ENCODE data around the gene CPT1A.

The CPT1A gene

GRCh38 chr11:68735125-68735524 is 106.6 kb downstream of the CPT1A start:
- H3K9ac ChIP-seq (ENCODE audit: low read depth, low read length, poor library complexity, severe bottlenecking), result no peak overlapping the region
- H3K36me3 ChIP-seq (ENCODE audit: insufficient read depth, low read length), result no peaks in the 10 kb centered on the region
- TF ChIP-seq EZH2phosphoT487 (IDR thresholded peaks at IDR 0.05; ENCODE audit: borderline replicate concordance) (no peak), CTCF (conservative IDR thresholded peaks at IDR 0.05; ENCODE audit: low read length) (no peak)
- no peaks in the 10 kb centered on the region for H3F3A ChIP-seq (ENCODE audit: low read depth)
- no peak overlapping the region for H3K4me2 ChIP-seq (ENCODE audit: low read depth, low read length, poor library complexity, severe bottlenecking)
- H2AFZ ChIP-seq (ENCODE audit: low read length), result no peak overlapping the region
- H3K9me3 ChIP-seq (ENCODE audit: insufficient read depth, low read depth, low read length), result no peaks in the 10 kb centered on the region
- H4K20me1 ChIP-seq (ENCODE audit: insufficient read depth, low read length, poor library complexity, severe bottlenecking), result no peaks in the 10 kb centered on the region
- H3K4me3 ChIP-seq (ENCODE audit: low read length, poor library complexity, severe bottlenecking), result no peak overlapping the region
- no peaks in the 10 kb centered on the region for H3K79me2 ChIP-seq (ENCODE audit: insufficient read depth, low read length)
- H3K9me2 ChIP-seq (replicated peaks; ENCODE audit: low read depth, low read length), result no peaks in the 10 kb centered on the region
- H3K27me3 ChIP-seq (ENCODE audit: insufficient read depth, low read length, poor library complexity, severe bottlenecking), result no peaks in the 10 kb centered on the region
- H3K4me1 ChIP-seq (ENCODE audit: insufficient read depth, low read length, poor library complexity, severe bottlenecking), result no peaks in the 10 kb centered on the region

- Histone ChIP-seq H3K79me2 (ENCODE audit: insufficient read depth, low read length) (no peaks in the 10 kb centered on the region), H3K4me1 (ENCODE audit: insufficient read depth, low read length, poor library complexity, severe bottlenecking) (no peaks in the 10 kb centered on the region), H3K27me3 (ENCODE audit: insufficient read depth, low read length, poor library complexity, severe bottlenecking) (no peaks in the 10 kb centered on the region), H3K4me3 (ENCODE audit: low read length, poor library complexity, severe bottlenecking) (no peak overlapping the region), H3K9me3 (ENCODE audit: insufficient read depth, low read depth, low read length) (no peaks in the 10 kb centered on the region), H3F3A (ENCODE audit: low read depth) (no peaks in the 10 kb centered on the region), H3K9ac (ENCODE audit: low read depth, low read length, poor library complexity, severe bottlenecking) (no peak overlapping the region), H3K36me3 (ENCODE audit: insufficient read depth, low read length) (no peaks in the 10 kb centered on the region), H4K20me1 (ENCODE audit: insufficient read depth, low read length, poor library complexity, severe bottlenecking) (no peaks in the 10 kb centered on the region), H2AFZ (ENCODE audit: low read length) (no peak overlapping the region), H3K9me2 (replicated peaks; ENCODE audit: low read depth, low read length) (no peaks in the 10 kb centered on the region), H3K4me2 (ENCODE audit: low read depth, low read length, poor library complexity, severe bottlenecking) (no peak overlapping the region)
- TF ChIP-seq CTCF (conservative IDR thresholded peaks at IDR 0.05; ENCODE audit: low read length) (no peak), EZH2phosphoT487 (IDR thresholded peaks at IDR 0.05; ENCODE audit: borderline replicate concordance) (no peak)
Measured at GRCh38 chr11:68734111-68734510, 107.6 kb downstream of the CPT1A start.

- H3K9ac ChIP-seq (ENCODE audit: low read depth, low read length, poor library complexity, severe bottlenecking), result no peak overlapping the region
- no peak overlapping the region for H3K4me3 ChIP-seq (ENCODE audit: low read length, poor library complexity, severe bottlenecking)
- no peaks in the 10 kb centered on the region for H3K79me2 ChIP-seq (ENCODE audit: insufficient read depth, low read length)
- no peaks in the 10 kb centered on the region for H3K4me1 ChIP-seq (ENCODE audit: insufficient read depth, low read length, poor library complexity, severe bottlenecking)
- H2AFZ ChIP-seq (ENCODE audit: low read length), result no peak overlapping the region
- H4K20me1 ChIP-seq (ENCODE audit: insufficient read depth, low read length, poor library complexity, severe bottlenecking), result no peaks in the 10 kb centered on the region
- no peak overlapping the region for H3K4me2 ChIP-seq (ENCODE audit: low read depth, low read length, poor library complexity, severe bottlenecking)
- no peaks in the 10 kb centered on the region for H3K36me3 ChIP-seq (ENCODE audit: insufficient read depth, low read length)
- TF ChIP-seq EZH2phosphoT487 (IDR thresholded peaks at IDR 0.05; ENCODE audit: borderline replicate concordance) (no peak), CTCF (conservative IDR thresholded peaks at IDR 0.05; ENCODE audit: low read length) (0 out of 2 replicates have a peak, but pooled peaks have one; percentile 13)
- H3K9me2 ChIP-seq (replicated peaks; ENCODE audit: low read depth, low read length), result no peaks in the 10 kb centered on the region
- H3K27me3 ChIP-seq (ENCODE audit: insufficient read depth, low read length, poor library complexity, severe bottlenecking), result no peaks in the 10 kb centered on the region
- no peaks in the 10 kb centered on the region for H3K9me3 ChIP-seq (ENCODE audit: insufficient read depth, low read depth, low read length)
- no peaks in the 10 kb centered on the region for H3F3A ChIP-seq (ENCODE audit: low read depth)
Measured at GRCh38 chr11:68727783-68728182, 113.9 kb downstream of the CPT1A start.
